Upper lobe of left lung (tissue), 6 donors: ENCODE data around the gene PANK1. TPM values are rescaled to one million over a fixed set of nuclear protein-coding genes. Genes with fewer than 3 reads are reported as not detected.

Experiments
- ATAC-seq, 2 donors: fragments of 200-7000 bp; cut with Tn5 transposase; one replicate each; pipeline ENCODE4 v1.9.1; 2022; ENCODE audit warnings: mild to moderate bottlenecking in 2 of 2, moderate library complexity in 2 of 2; ENCODE audit not compliant: low FRiP score in 2 of 2
- DNase-seq, 2 donors: peaks; one replicate each; pipeline ENCODE4 v3.0.0-alpha.2; 2019 to 2020
- H3K27ac ChIP-seq, 4 donors: fragments of 200-600 bp; sonication (generic); one replicate each; pipeline ENCODE4 v1.5.1; 2016 to 2019
- H3K27me3 ChIP-seq, 4 donors: fragments of 200-600 bp; sonication (generic); one replicate each; pipeline ENCODE4 v1.5.1; 2017 to 2019
- H3K36me3 ChIP-seq, 4 donors: fragments of 200-600 bp; sonication (generic); one replicate each; pipeline ENCODE4 v1.5.1; 2016 to 2019
- H3K4me1 ChIP-seq, 4 donors: fragments of 200-600 bp; sonication (generic); one replicate each; pipeline ENCODE4 v1.5.1; 2018 to 2019
- H3K4me3 ChIP-seq, 4 donors: fragments of 200-600 bp; sonication (generic); one replicate each; pipeline ENCODE4 v1.5.1; 2017 to 2019; ENCODE audit warnings: mild to moderate bottlenecking in 2 of 4, moderate library complexity in 1 of 4
- H3K9me3 ChIP-seq, 4 donors: fragments of 200-600 bp; sonication (generic); one replicate each; pipeline ENCODE4 v1.5.1; 2018 to 2019
- CTCF ChIP-seq, 6 experiments: fragments of 450-650 bp in 4 of 6; fragments of 200-600 bp in 2 of 6; sonication (generic) in 2 of 6; IDR thresholded peaks; one replicate each; pipeline ENCODE4 v1.5.1; 2016 to 2019; ENCODE audit warnings: antibody characterized with exemption in 6 of 6
- EP300 ChIP-seq, 4 donors: sonication (generic); formaldehyde crosslinking; IDR thresholded peaks; one replicate each; pipeline ENCODE4 v1.5.1; 2017; ENCODE audit warnings: antibody characterized with exemption in 4 of 4, control low read depth in 2 of 4
- POLR2A ChIP-seq, 4 donors: fragments of 450-650 bp; IDR thresholded peaks; one replicate each; pipeline ENCODE4 v1.5.1; 2016 to 2017; ENCODE audit warnings: antibody characterized with exemption in 4 of 4, mild to moderate bottlenecking in 2 of 4
- POLR2AphosphoS5 ChIP-seq, 2 donors: sonication (generic); formaldehyde crosslinking; IDR thresholded peaks; one replicate each; pipeline ENCODE4 v1.5.1; 2017; ENCODE audit warnings: antibody characterized with exemption in 2 of 2
- WGBS, 2 donors: methylation state at CpG; one replicate each; pipeline ENCODE4 v1.1.5; 2017 to 2018; 5-methylcytosine and 5-hydroxymethylcytosine counted together
- total RNA-seq, 6 donors: library from RNA; depleted of rRNA in 4 of 6; stranded (reverse); fragments of >200 nt in 4 of 6; gene quantifications; one replicate each; pipeline versions ENCODE4 v1.1.0 to v1.2.1, GENCODE V29; 2016 to 2021
- donor health status: DM: no; HTN: no; CAD: no; lungs with moderate emphysema.
- donor health status: DM: no; HTN: yes; CAD: no; lungs with severe emphysema.

Gene PANK1
- total RNA-seq, 6 donors from 2014 or later: 3.1 to 22.9 (median 7.3) TPM

GRCh38 chr10:89643812-89644690 lies 991 bp downstream of the PANK1 start:
- peak; percentile 90 to 91 for DNase-seq
- Histone ChIP-seq H3K36me3 (no peaks in the 10 kb centered on the region), H3K4me1 (peaks cover 8 to 16% (median 10%) of the 10 kb centered on the region in 4 donors)

GRCh38 chr10:89643431-89643811 lies 1.6 kb downstream of the PANK1 start:
- H3K4me1 ChIP-seq: peaks cover 8 to 16% (median 10%) of the 10 kb centered on the region in 4 donors
- no peaks in the 10 kb centered on the region for H3K36me3 ChIP-seq
- H3K27me3 ChIP-seq: no peaks in the 10 kb centered on the region
- TF ChIP-seq EP300 (IDR thresholded peaks at IDR 0.05) (no peak), POLR2A (IDR thresholded peaks at IDR 0.05) (no peak), POLR2AphosphoS5 (IDR thresholded peaks at IDR 0.05) (no peak)
- H3K27ac ChIP-seq: peak overlapping the region in 2 of 4 donors; percentile 58 to 82
- ATAC-seq (no peak), DNase-seq (no peak)
- H3K9me3 ChIP-seq: no peaks in the 10 kb centered on the region
- WGBS, 2 donors: 2 to 3% methylated on average over 2 of the region's 2 CpGs
- H3K4me3 ChIP-seq: peak overlapping the region in 3 of 4 donors; percentile 79 to 99 (median 93)

More at GRCh38 chr10:89643812-89644690, 991 bp downstream of the PANK1 start:
- peak overlapping the region; percentile 79 to 99 (median 92) for H3K4me3 ChIP-seq
- peak; percentile 93 to 96 for ATAC-seq
- H3K27me3 ChIP-seq: no peaks in the 10 kb centered on the region
- WGBS, 2 donors: 1% methylated on average over 22 to 45 of the region's 49 CpGs
- peak overlapping the region; percentile 80 to 94 (median 82) for H3K27ac ChIP-seq
- TF ChIP-seq POLR2A (IDR thresholded peaks at IDR 0.05) (peak in 3 of 4 donors; percentile 54 to 90 (median 84)), EP300 (IDR thresholded peaks at IDR 0.05) (no peak), POLR2AphosphoS5 (IDR thresholded peaks at IDR 0.05) (peak in 1 of 2 donors; percentile 97), CTCF (IDR thresholded peaks at IDR 0.05) (peak in 1 of 6 experiments; percentile 12)
- no peaks in the 10 kb centered on the region for H3K9me3 ChIP-seq

- Histone ChIP-seq H3K4me1 (peaks cover 8 to 16% (median 10%) of the 10 kb centered on the region in 4 donors), H3K4me3 (no peak overlapping the region), H3K36me3 (no peaks in the 10 kb centered on the region), H3K9me3 (no peaks in the 10 kb centered on the region), H3K27me3 (no peaks in the 10 kb centered on the region), H3K27ac (no peak overlapping the region)
- TF ChIP-seq POLR2AphosphoS5 (IDR thresholded peaks at IDR 0.05) (no peak), POLR2A (IDR thresholded peaks at IDR 0.05) (no peak), CTCF (IDR thresholded peaks at IDR 0.05) (no peak), EP300 (IDR thresholded peaks at IDR 0.05) (no peak)
- ATAC-seq (no peak), DNase-seq (no peak)
- 70 to 76% methylated on average over 3 of the region's 3 CpGs for WGBS, 2 donors
Observed at GRCh38 chr10:89642193-89642592, 2.8 kb downstream of the PANK1 start.

- 75 to 87% methylated on average over 1 of the region's 1 CpG for WGBS, 2 donors
- DNase-seq (no peak), ATAC-seq (no peak)
- Histone ChIP-seq H3K27ac (no peak overlapping the region), H3K4me3 (no peak overlapping the region), H3K36me3 (no peaks in the 10 kb centered on the region), H3K27me3 (no peaks in the 10 kb centered on the region), H3K4me1 (peaks cover 0 to 8% (median 4%) of the 10 kb centered on the region in 4 donors), H3K9me3 (no peaks in the 10 kb centered on the region)
- TF ChIP-seq POLR2A (IDR thresholded peaks at IDR 0.05) (no peak), POLR2AphosphoS5 (IDR thresholded peaks at IDR 0.05) (no peak), CTCF (IDR thresholded peaks at IDR 0.05) (no peak), EP300 (IDR thresholded peaks at IDR 0.05) (no peak)
Observed at GRCh38 chr10:89640241-89640640, 4.8 kb downstream of the PANK1 start.

GRCh38 chr10:89639326-89639725 lies 5.7 kb downstream of the PANK1 start:
- no peaks in the 10 kb centered on the region for H3K9me3 ChIP-seq
- DNase-seq (no peak), ATAC-seq (no peak)
- TF ChIP-seq EP300 (IDR thresholded peaks at IDR 0.05) (no peak), POLR2AphosphoS5 (IDR thresholded peaks at IDR 0.05) (no peak), POLR2A (IDR thresholded peaks at IDR 0.05) (no peak), CTCF (IDR thresholded peaks at IDR 0.05) (no peak)
- no peaks in the 10 kb centered on the region for H3K27me3 ChIP-seq
- H3K4me1 ChIP-seq: peaks cover 0 to 5% (median 4%) of the 10 kb centered on the region in 4 donors
- 90 to 92% methylated on average over 1 to 2 of the region's 2 CpGs for WGBS, 2 donors
- H3K36me3 ChIP-seq: no peaks in the 10 kb centered on the region
- H3K27ac ChIP-seq: no peak overlapping the region
- H3K4me3 ChIP-seq: no peak overlapping the region
